ENCODE results near the gene JAG2.

Gene JAG2

DNA sequence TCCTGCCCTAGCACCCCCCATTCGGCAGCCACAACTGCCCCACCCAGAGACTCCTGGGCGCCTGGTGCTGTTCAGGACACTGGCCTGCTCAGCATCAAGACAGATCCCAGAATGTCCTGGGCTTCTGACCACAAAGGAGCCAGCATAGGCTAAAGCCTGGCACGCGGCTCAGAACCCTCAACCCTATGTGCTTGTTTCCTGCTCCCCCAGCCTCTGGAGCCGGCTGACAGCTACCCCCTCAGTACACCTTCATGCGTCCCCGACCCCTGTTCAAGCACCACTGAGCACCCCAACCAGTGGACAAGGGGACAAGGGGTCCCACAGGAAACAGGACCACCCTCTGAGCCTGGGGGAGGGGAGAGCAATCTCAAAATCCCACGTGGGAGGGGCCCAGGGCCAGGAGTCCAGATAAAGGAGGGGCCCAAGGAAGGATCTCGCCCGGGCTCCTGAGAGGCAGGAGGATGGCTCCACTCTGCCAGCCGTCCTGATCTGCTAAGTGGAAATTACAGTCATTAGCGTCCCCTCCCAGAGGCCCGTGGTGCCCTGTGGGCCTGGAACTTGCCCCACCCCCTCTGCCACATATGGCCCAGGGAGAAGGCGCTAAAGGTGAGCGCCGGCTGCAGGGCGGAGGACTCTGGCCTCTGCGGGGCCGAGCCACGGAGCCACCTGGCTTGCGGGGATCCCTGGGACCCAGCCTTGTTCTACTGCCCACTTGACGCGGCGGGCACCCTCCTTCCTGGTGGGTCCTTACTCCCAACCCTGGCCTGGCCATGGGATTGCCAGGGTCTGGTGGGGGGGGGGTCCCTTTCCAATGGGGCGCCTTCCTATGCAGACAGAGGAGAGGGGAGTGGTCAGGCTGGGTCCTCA is 76.2 kb downstream of the JAG2 start:
- no peak for DNase-seq (ENCODE audit: low read depth, low spot score)

- no peak for DNase-seq (ENCODE audit: low read depth, low spot score)
These were observed 76.9 kb downstream of the JAG2 start for GRCh38 chr14:105091517-105092170.

GRCh38 chr14:105091054-105091516 is 77.5 kb downstream of the JAG2 start:
- no peak for DNase-seq (ENCODE audit: low read depth, low spot score)

All from smooth muscle cell of the brain vasculature (primary cell).